ENCODE results near the gene ENTPD3. TPM values are rescaled to one million over a fixed set of nuclear protein-coding genes. Genes with fewer than 3 reads are reported as not detected.

The ENTPD3 gene
- total and polyA plus RNA-seq, 2 of the 13 experiments (the other 11 are each of a cell fraction or from before 2014, with no cell fraction given) = 0.07 TPM; not detected in 1

DNA sequence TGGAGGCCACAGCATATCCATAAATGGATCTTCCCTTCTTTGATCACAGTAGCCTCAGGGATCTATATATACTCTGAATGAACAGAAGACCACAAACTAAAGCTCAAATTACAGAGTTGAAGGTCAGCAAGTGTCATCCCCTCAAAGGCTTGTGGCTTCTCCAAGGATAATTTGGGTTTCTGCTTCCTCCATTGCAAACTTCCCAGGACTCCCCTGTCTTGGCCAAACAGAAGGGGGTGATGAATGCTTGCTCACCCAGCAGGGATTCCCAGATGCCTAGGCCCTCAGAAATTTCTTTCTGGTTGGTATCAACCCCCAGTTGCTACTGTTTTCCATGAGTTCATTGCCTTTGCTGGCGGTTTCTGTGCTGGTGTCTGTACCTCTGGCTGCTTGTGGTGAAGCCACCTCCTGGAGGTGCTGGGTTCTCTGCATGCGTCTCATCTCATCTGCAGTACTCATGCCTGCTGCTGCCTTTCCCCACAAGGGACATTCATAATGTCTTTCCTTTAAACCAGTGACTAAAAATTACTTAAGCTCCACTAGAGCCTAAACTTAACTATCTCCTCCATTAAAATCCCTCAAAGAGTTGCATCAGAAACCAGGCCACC is 17.7 kb downstream of the ENTPD3 start:
- FAIRE-seq = no peak
- WGBS (ENCODE audit: low lambda C conversion rate) = 54% methylated on average over 2 of the region's 2 CpGs
- no peak overlapping the region for H3K27ac ChIP-seq (ENCODE audit: extremely low read length, insufficient read depth, low read length)
- TF ChIP-seq TOPORS (CRISPR knock-in tag; IDR thresholded peaks at IDR 0.05) = no peak
- no peak for TF ChIP-seq ETV6 (CRISPR knock-in tag; conservative IDR thresholded peaks at IDR 0.05)
- no peak for TF ChIP-seq ZNF34 (CRISPR knock-in tag; IDR thresholded peaks at IDR 0.05; ENCODE audit: borderline replicate concordance)
- no peak for TF ChIP-seq ZNF234 (CRISPR knock-in tag; conservative IDR thresholded peaks at IDR 0.05)
- TF ChIP-seq GLI4 (CRISPR knock-in tag; IDR thresholded peaks at IDR 0.05; ENCODE audit: borderline replicate concordance) = no peak
- TF ChIP-seq ZNF607 (CRISPR knock-in tag; IDR thresholded peaks at IDR 0.05; ENCODE audit: borderline replicate concordance) = no peak
- TF ChIP-seq, protein P1, sequence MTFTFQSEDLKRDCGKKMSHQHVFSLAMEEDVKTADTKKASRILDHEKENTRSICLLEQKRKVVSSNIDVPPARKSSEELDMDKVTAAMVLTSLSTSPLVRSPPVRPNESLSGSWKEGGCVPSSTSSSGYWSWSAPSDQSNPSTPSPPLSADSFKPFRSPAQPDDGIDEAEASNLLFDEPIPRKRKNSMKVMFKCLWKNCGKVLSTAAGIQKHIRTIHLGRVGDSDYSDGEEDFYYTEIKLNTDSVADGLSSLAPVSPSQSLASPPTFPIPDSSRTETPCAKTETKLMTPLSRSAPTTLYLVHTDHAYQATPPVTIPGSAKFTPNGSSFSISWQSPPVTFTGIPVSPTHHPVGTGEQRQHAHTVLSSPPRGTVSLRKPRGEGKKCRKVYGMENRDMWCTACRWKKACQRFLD (CRISPR knock-in tag; IDR thresholded peaks at IDR 0.05; ENCODE audit: borderline replicate concordance) = no peak
- no peak for TF ChIP-seq EZH2 (conservative IDR thresholded peaks at IDR 0.05; ENCODE audit: low read depth, low read length)
- TF ChIP-seq, protein P2, sequence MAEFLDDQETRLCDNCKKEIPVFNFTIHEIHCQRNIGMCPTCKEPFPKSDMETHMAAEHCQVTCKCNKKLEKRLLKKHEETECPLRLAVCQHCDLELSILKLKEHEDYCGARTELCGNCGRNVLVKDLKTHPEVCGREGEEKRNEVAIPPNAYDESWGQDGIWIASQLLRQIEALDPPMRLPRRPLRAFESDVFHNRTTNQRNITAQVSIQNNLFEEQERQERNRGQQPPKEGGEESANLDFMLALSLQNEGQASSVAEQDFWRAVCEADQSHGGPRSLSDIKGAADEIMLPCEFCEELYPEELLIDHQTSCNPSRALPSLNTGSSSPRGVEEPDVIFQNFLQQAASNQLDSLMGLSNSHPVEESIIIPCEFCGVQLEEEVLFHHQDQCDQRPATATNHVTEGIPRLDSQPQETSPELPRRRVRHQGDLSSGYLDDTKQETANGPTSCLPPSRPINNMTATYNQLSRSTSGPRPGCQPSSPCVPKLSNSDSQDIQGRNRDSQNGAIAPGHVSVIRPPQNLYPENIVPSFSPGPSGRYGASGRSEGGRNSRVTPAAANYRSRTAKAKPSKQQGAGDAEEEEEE (CRISPR knock-in tag; IDR thresholded peaks at IDR 0.05; ENCODE audit: borderline replicate concordance) = no peak
- no peak for TF ChIP-seq ZNF468 (CRISPR knock-in tag; IDR thresholded peaks at IDR 0.05)
- TF ChIP-seq, protein P3, sequence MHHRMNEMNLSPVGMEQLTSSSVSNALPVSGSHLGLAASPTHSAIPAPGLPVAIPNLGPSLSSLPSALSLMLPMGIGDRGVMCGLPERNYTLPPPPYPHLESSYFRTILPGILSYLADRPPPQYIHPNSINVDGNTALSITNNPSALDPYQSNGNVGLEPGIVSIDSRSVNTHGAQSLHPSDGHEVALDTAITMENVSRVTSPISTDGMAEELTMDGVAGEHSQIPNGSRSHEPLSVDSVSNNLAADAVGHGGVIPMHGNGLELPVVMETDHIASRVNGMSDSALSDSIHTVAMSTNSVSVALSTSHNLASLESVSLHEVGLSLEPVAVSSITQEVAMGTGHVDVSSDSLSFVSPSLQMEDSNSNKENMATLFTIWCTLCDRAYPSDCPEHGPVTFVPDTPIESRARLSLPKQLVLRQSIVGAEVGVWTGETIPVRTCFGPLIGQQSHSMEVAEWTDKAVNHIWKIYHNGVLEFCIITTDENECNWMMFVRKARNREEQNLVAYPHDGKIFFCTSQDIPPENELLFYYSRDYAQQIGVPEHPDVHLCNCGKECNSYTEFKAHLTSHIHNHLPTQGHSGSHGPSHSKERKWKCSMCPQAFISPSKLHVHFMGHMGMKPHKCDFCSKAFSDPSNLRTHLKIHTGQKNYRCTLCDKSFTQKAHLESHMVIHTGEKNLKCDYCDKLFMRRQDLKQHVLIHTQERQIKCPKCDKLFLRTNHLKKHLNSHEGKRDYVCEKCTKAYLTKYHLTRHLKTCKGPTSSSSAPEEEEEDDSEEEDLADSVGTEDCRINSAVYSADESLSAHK (CRISPR knock-in tag; IDR thresholded peaks at IDR 0.05; ENCODE audit: borderline replicate concordance) = no peak
- no peak for TF ChIP-seq PHF8 (CRISPR knock-in tag; IDR thresholded peaks at IDR 0.05)
- H2AFZ ChIP-seq (ENCODE audit: low read length) = no peak overlapping the region
- H4K20me1 ChIP-seq (ENCODE audit: insufficient read depth, low read length) = no peaks in the 10 kb centered on the region
- no peak for ATAC-seq
- intact Hi-C loops (cut with micrococcal nuclease; ENCODE audit: unreplicated experiment) (no loop called here), in situ Hi-C loops (cut with HindIII; ENCODE audit: extremely low pct_ligation_motif_present, low pct_unique_long_range_greater_than_20kb) (no loop called here)
- H3K9ac ChIP-seq (ENCODE audit: insufficient read depth, low read depth, low read length) = no peak overlapping the region
- POLR2A ChIA-PET = no interaction called here
- no peak for DNase-seq (ENCODE audit: low spot score)
- CTCF ChIA-PET (ENCODE audit: low intra/inter-chr PET ratio, low total read pairs) = no interaction called here
- BruUV-seq (replicated peaks) = no TSS peak
- H3K4me1 ChIP-seq (ENCODE audit: insufficient read depth, low read length) = no peaks in the 10 kb centered on the region
- no peaks in the 10 kb centered on the region for H3K36me3 ChIP-seq (replicated peaks in 1 of 2; ENCODE audit: control insufficient read depth in 1 of 2, insufficient read depth in 2 of 2, low read length in 2 of 2)
- no peak overlapping the region for H3K4me3 ChIP-seq (replicated peaks in 1 of 3; ENCODE audit: insufficient read depth in 1 of 3, low read depth in 2 of 3, low read length in 3 of 3)
- no peaks in the 10 kb centered on the region for H3K79me2 ChIP-seq (ENCODE audit: insufficient read depth, low read length)
- H3K4me2 ChIP-seq (ENCODE audit: low read depth, low read length) = no peak overlapping the region
- H3K27me3 ChIP-seq (ENCODE audit: control insufficient read depth in 1 of 2, insufficient read depth in 2 of 2, low read length in 2 of 2) = no peaks in the 10 kb centered on the region; a peak in 1 of 5 replicates
- no peaks in the 10 kb centered on the region for H3K9me3 ChIP-seq (ENCODE audit: low read length)
